Stimulated activated CD4-positive, alpha-beta T cell treated with anti-CD3 and anti-CD28 coated beads, Interleukin-15, amount 100 ng/mL, for 48 hours (primary cell): ENCODE results near the gene ZSWIM6.
"Not testable (repeated sequence)": the region's sequence is repeated elsewhere in the genome, so short reads cannot be mapped to it uniquely, and the experiment has no call there.

Source experiments
- DNase-seq, 2 donors: peaks; one replicate each; pipeline ENCODE4 v3.0.0-alpha.2; 2020; ENCODE audit warnings: low read depth in 2 of 2

Gene ZSWIM6

DNA sequence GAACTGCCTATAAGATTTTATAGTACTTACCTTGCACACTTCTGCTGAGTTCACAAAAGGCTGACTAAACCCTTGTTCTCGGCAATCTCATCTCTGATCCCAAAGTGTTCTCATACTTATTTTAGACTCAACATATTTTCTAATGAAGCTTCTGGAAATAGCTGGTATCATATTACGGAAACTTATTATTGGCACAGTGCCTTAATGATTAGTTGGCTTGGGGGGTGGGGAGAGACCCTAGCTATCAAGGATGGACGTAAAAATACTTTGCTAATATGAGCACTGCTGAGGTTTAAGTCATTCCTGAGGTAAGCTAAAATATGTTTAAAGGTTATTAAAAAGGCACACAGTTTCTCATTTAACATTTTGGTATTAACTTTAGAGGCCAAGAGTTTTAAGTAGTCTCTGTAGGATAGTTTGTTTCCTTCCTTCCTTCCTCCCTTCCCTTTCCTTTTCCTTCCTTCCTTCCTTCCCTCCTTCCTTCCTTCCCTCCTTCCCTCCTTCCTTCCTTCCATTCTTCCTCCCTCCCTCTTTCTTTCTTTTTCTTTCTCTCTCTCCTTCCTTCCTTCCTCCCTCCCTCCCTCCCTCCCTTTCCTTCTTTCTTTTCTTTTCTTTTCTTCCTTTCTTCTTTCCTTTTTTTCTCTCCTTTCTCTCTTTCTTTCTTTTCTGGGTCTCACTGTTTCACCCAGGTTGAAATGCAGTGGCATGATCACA is 31.5 kb downstream of the ZSWIM6 start:
- DNase-seq, result no peak

DNA sequence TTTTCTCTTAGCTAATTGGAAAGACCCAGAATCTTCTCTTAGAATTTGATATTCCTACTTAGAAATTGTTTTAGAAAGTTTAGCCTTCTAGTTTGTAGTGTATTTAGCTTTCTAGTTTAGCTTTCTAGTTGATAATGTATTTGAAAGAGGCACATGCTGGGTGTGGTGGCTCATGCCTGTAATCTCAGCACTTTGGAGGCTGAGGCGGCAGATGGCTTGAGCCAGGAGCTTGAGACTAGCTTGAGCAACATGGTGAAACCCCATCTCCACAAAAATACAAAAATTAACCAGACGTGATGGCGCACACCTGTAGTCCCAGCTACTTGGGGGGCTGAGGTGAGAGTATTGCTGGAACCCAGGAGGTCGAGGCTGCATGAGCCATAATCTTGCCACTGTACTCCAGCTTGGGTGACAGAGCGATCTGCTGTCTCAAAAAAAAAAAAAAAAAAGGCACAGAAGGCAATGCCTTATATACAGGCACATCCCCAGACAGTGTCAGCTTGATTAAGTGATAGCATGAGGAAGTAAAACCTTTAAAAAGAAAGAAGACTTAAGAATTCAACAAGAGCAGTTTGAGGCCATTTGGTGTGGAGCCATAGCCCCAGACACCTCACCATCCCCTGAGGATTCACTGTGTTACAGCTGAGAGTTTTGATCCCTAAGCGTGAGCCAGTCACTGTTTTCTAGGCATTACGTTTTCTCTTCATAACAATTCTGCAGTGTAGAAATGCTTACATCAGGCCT is 34.6 kb downstream of the ZSWIM6 start:
- no peak for DNase-seq

DNA sequence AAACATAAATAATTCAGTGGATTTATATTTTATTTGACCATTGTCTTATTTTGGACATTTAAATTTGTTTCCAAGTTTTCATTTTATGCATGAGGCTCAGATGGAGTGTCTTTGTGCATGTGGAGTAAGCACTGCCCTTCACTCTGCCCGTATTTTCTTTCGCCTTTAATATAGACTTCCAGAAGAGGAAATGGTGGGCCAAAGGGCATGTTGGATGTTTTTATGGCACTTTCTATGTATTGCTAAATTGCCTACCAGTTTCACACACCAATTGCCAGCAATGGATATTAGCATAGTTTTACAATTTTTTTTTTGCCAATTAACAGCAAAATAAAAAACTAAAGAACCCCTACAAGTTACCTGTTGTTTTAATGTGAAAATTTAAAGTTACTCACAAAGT is 38.4 kb downstream of the ZSWIM6 start:
- DNase-seq, result no peak

DNA sequence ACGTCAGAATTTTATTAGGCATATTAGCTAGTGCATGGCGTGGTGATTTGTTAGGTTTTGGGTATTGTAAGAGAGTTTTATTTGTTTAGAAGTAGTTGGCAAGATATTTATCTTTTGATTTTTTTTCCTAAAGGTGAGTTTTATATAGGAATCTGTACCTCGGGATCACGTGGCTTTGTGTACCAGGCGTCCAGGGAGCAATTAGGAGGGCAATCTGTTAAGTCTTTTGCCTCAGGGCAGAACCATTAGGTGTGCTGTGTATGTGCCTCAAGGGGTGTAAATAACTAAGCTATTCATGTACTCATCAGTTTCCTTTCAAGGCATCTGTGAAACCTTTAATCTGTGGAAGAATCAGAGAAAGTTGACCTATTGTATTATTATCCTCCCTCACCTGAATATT is 39.4 kb downstream of the ZSWIM6 start:
- no peak for DNase-seq

DNA sequence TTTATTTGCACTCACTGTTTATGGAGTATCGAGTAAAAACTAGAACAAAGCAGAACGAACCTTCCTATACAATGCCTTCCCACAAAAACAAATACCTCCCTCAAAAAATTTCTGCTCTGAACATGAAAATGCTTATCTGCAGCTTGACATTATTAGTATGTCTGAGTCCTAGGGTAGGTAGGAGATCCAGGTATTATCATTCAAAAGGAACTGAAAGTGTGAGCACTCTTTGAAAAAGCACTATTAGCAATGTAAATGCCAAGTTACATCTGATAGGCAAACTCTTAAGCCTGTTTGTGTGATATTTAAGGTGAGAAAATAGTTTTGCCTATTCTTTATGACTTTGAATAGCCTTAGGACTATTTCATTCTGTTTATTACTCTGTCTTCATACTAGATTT is 47.6 kb downstream of the ZSWIM6 start:
- no peak for DNase-seq

GRCh38 chr5:61381968-61382367 is 49.9 kb downstream of the ZSWIM6 start:
- no peak for DNase-seq

DNA sequence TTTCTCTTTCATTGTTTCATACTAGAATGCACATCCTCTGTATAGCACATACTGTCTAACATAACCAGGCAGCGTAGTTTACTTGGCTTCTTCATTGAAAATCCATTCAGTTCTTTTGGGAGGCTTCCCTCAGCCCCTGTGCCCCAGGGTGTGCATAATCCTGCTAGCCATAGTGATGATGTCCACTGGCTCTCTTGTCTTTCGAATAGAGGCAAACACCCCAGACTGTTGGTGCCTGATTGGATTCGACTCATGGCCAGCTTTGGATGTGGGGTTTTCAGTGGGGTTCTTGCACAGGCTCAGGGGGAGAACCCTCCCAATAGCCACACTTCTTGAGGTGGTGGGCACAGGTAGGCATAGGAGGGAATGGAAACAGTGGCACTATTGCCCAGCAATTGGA is 53.6 kb downstream of the ZSWIM6 start:
- DNase-seq, result no peak

DNA sequence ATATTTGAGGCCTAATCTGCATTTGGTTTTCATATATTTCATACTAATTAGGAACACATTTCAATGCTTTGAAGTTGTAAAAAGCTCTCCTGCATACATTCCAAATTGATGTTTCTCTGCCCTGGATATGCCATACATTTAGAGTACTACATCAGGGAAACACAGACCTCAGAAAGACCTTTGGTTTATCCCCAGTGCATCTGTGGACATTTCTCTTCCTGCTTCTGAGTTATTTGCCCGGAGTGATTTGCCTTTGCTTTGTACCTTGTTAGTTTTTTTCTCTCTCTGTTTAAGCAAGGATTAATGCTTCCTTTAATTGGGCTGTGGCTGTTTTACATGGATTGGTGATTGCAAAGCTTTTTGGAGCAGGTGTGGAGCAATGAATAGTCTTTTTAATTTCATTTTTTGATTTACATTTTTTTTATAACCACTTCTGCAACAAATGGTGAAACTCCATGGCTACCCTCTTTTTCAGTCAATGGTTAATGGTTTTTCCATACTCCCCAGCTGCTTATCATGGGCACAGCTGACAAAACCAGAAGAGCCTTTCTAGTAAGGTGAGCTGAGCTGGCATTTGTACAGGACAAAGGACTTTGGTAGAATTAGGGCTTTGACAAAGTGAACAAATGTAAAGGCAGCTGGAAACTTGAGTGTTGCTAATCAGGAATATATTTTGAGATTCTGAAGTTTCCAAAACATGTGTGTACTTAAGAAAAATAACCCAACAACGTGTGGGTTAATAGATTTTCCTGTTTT is 54.2 kb downstream of the ZSWIM6 start:
- no peak for DNase-seq

DNA sequence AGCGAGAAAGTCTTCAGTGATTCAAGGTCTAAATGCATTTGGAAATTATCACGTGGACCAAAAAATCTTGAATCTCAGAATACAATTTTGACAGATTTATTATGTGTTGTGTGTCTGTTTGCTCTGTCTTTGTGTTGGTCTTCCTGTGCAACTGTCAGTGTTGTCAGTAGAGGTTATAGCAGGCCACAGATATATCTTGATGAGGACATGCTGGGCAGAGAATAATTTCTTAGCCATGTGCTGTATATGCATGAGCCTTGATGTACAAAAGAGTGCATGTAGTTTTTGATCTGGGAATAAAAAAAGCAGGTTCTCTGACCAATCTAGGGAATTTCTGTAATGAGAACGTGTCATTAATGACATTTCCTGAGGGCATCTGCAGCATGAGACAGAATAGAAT is 57.6 kb downstream of the ZSWIM6 start:
- no peak for DNase-seq

DNA sequence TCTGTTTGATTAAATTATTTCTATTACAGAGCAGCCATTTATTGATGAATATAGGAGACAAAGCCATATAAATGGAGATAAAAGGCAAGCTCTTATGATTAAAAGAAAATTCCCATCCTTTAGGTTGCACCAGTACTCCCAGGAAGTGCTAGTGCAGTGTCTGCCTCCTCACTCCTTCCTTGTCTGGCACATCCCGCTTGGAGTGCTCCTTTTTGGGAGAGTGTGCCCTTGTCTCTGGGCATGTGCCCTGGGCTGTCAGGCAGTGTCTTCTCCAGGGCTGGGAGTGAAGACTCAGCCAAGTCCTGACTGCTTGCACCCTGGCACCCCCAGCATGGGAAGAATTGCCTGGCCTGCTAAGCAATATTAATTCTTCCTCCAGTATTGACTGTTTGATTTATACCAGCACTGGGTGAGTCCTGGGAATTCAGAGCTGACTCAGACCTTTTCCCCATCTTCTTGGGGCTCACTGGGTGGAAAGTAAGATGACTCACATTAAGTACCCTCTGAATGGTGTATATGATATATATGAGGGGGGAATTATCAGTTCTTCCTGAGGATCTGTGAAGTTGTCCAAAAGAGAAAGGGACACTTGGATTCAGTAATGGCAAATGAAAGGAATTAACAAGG is 62.1 kb downstream of the ZSWIM6 start:
- no peak for DNase-seq

DNA sequence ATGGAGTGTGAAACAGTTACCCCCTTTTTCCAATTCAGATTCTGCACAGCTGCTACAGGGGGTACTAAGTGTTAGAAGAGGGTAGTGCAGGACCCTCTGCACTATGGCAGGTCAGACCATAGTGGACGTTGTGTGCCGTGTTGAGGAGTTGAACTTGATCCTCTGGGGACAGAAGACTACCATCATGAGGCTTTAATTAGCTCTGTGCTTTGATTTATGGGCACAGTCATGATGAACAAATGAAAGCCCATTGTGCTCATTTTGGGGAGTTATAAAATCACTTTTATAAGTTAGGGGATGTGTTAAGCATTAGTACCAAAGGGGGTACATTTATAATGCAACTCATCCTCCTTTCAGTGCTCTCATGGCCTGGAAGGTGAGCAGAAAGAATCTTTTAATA is 62.7 kb downstream of the ZSWIM6 start:
- DNase-seq, result no peak

GRCh38 chr5:61397238-61397637 is 65.2 kb downstream of the ZSWIM6 start:
- DNase-seq, result no peak

- no peak for DNase-seq
These were observed 65.9 kb downstream of the ZSWIM6 start for GRCh38 chr5:61397937-61398336.

DNA sequence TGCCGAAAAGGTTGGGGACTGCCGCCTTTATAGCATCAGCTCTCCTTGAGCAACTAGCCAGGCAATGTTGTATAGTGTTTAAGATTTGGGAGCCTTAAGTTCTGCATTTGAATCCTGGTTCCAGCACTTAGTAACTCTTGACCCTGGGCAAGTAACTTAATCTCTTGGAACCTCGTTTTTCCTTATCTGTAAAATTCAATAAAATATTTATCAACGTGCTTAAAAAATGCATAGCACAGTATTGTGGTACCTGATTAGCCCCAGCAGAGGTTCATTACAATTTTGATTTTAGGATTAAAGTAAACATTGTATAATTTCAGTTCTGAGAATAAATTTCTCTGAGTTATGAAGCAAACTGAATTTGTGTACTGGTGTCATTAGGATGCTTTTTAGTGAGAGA is 66.4 kb downstream of the ZSWIM6 start:
- no peak for DNase-seq

DNA sequence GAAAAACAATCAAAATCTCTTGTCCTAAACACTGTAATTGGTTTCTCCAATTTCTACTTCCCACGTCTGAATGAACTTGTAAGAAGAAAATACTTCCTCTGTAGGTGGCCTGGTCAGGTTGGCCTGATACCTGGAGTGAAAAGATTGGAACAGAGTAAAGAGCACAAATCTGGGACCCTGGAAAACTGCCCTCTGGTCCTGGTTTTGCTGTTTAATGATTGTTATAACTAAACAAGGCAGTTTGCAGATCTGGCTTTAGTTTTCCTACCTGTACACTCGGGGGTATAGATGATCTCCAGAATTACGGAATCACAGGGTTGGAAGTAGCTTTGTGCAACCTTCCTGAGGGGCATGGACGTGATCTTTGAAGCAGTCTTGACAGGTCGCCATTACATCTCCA is 67.6 kb downstream of the ZSWIM6 start:
- no peak for DNase-seq

DNA sequence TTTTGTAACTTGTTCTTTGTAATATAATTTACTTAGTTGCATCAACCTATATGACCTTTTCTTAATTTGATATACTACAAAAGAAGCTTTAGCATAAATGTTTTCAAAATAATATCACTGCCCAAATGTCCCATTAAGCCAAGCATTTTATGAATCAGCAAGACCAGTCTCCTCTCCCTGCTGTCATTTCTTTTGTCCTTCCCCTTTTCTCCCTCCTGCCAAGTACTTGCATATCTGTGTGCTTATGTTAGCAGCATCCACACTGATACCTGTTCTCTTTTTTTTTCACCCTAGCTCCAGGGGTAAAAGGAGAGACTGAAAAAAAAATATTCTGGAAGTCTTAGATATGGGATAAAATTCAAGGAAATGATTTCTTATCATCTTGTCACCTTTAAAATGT is 69.7 kb downstream of the ZSWIM6 start:
- DNase-seq, result no peak

- DNase-seq, result no peak
These were observed 70.3 kb downstream of the ZSWIM6 start for GRCh38 chr5:61402244-61402823.

- DNase-seq, result no peak
These were observed 71.2 kb downstream of the ZSWIM6 start for GRCh38 chr5:61402970-61403900.

- no peak for DNase-seq
These were observed 73.6 kb downstream of the ZSWIM6 start for GRCh38 chr5:61405511-61406295.

GRCh38 chr5:61406497-61406896 is 74.4 kb downstream of the ZSWIM6 start:
- DNase-seq, result not testable (repeated sequence)
